GM23338 (cell line): Measurements from ENCODE around the gene GCAT. TPM values are rescaled to one million over a fixed set of nuclear protein-coding genes. Genes with fewer than 3 reads are reported as not detected.
"Not testable (repeated sequence)": the region's sequence is repeated elsewhere in the genome, so short reads cannot be mapped to it uniquely, and the experiment has no call there.

Source experiments
- ATAC-seq: fragments of 200-7000 bp; cut with Tn5 transposase; 3 replicates; pipeline ENCODE4 v1.9.1; 2020
- DNase-seq: peaks from one replicate; pipeline ENCODE4 v3.0.0-alpha.2; 2015; ENCODE audit warnings: low spot score
- H2AFZ ChIP-seq: fragments of 200-600 bp; sonication (generic); 2 replicates; pipeline ENCODE4 v1.8.0; 2016; ENCODE audit warnings: antibody characterized with exemption, mild to moderate bottlenecking, moderate library complexity
- H3F3A ChIP-seq: fragments of 200-600 bp; sonication (generic); replicated peaks from 2 replicates; pipeline ENCODE4 v1.8.0; 2017; ENCODE audit warnings: antibody characterized with exemption, mixed run types, low read depth
- H3K27ac ChIP-seq: fragments of 200-600 bp; sonication (generic); 2 replicates; pipeline ENCODE4 v1.6.1; 2016; ENCODE audit warnings: low read depth
- H3K27me3 ChIP-seq: fragments of 200-600 bp; sonication (generic); 2 replicates; pipeline ENCODE4 v1.8.0; 2016; ENCODE audit warnings: mild to moderate bottlenecking, mixed run types, moderate library complexity; ENCODE audit not compliant: insufficient read depth
- H3K36me3 ChIP-seq: fragments of 200-600 bp; sonication (generic); 2 replicates; pipeline ENCODE4 v1.8.0; 2016; ENCODE audit warnings: mild to moderate bottlenecking; ENCODE audit not compliant: insufficient read depth
- H3K4me1 ChIP-seq: fragments of 200-600 bp; sonication (generic); 2 replicates; pipeline ENCODE4 v1.8.0; 2016; ENCODE audit warnings: mild to moderate bottlenecking, moderate library complexity; ENCODE audit not compliant: insufficient read depth
- H3K4me2 ChIP-seq: fragments of 200-600 bp; sonication (generic); 2 replicates; pipeline ENCODE4 v1.7.1; 2017; ENCODE audit warnings: mixed run types
- H3K4me3 ChIP-seq: fragments of 200-600 bp; sonication (generic); 2 replicates; pipeline ENCODE4 v1.6.1; 2016; ENCODE audit warnings: mixed run types
- H3K79me2 ChIP-seq: fragments of 200-600 bp; sonication (generic); replicated peaks from 2 replicates; pipeline ENCODE4 v1.8.0; 2017; ENCODE audit warnings: mild to moderate bottlenecking; ENCODE audit not compliant: insufficient read depth
- H3K9me2 ChIP-seq: fragments of 200-600 bp; sonication (generic); 2 replicates; pipeline ENCODE4 v1.8.0; 2017; ENCODE audit not compliant: insufficient read depth
- H4K20me1 ChIP-seq: fragments of 200-600 bp; sonication (generic); replicated peaks from 2 replicates; pipeline ENCODE4 v1.8.0; 2017; ENCODE audit warnings: mild to moderate bottlenecking; ENCODE audit not compliant: insufficient read depth
- H3K27ac Mint-ChIP-seq: 2 replicates; pipeline ENCODE4 v1.8.0; 2020; ENCODE audit warnings: inconsistent platforms, mild to moderate bottlenecking, moderate library complexity, mixed read lengths
- H3K27me3 Mint-ChIP-seq: 3 replicates; pipeline ENCODE4 v1.8.0; 2022; ENCODE audit warnings: low read depth, mild to moderate bottlenecking, moderate library complexity, mixed read lengths, inconsistent platforms; ENCODE audit not compliant: insufficient read depth, poor library complexity
- H3K36me3 Mint-ChIP-seq: 3 replicates; pipeline ENCODE4 v1.8.0; 2021; ENCODE audit warnings: low read depth, mild to moderate bottlenecking, inconsistent platforms, moderate library complexity, mixed read lengths
- H3K4me1 Mint-ChIP-seq: 3 replicates; pipeline ENCODE4 v1.8.0; 2020; ENCODE audit warnings: mild to moderate bottlenecking, inconsistent platforms, mixed read lengths
- H3K4me3 Mint-ChIP-seq: 3 replicates; pipeline ENCODE4 v1.8.0; 2021; ENCODE audit warnings: moderate library complexity, mild to moderate bottlenecking, inconsistent platforms, mixed read lengths
- H3K9me3 Mint-ChIP-seq: 3 replicates; pipeline ENCODE4 v1.8.0; 2020; ENCODE audit warnings: moderate library complexity, mild to moderate bottlenecking, inconsistent platforms, mixed read lengths
- JUNB ChIP-seq: IDR thresholded peaks from one replicate; pipeline ENCODE4 v1.6.1; 2016; ENCODE audit warnings: antibody characterized with exemption; ENCODE audit not compliant: unreplicated experiment
- NANOG ChIP-seq: IDR thresholded peaks from 2 replicates; pipeline ENCODE4 v1.6.1; 2016; ENCODE audit warnings: antibody characterized with exemption, borderline replicate concordance
- polyA plus RNA-seq: library from polyadenylated mRNA; unstranded; fragments of >200 nt; fragmentation: Nextera tagmentation; extraction: Ambion mirVana; gene quantifications from 2 replicates; pipeline ENCODE4 v1.2.1, GENCODE V29; 2016
- total RNA-seq: library from RNA; depleted of rRNA; stranded (reverse); fragments of >200 nt; shearing (Covaris generic); gene quantifications from 2 replicates; pipeline ENCODE4 v1.2.3, GENCODE V29; 2014
- TF ChIP-seq, protein P1 (sequence below): fragments of 250-450 bp; sonication (Bioruptor Pico); IDR thresholded peaks from 2 replicates; pipeline ENCODE4 v1.5.0; 2020; ENCODE audit warnings: mild to moderate bottlenecking, moderate library complexity
- TF ChIP-seq, protein P2 (sequence below): IDR thresholded peaks from one replicate; pipeline ENCODE4 v1.6.1; 2018; ENCODE audit warnings: antibody characterized with exemption; ENCODE audit not compliant: unreplicated experiment

GCAT gene
- total and polyA plus RNA-seq, 2 experiments from 2014 or later, result 36.8 to 61.3 TPM

DNA sequence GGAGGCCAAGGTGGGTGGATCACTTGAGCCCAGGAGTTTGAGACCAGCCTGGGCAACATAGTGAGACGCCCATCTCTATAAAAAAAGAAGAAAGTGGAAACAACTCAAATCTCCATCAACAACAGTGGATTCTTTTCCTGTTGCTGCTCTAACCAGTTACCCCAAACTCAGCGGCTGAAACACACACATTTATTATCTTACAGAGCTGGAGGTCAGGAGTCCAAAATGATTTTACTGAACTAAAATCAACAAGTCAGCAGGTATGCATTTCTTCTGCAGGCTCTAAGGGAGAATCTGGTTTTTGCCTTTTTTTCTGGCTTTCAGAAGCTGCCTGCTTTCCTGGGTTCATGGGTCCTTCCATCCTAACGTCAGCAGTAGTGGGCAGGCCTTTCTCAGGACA is 11.7 kb upstream of the GCAT start:
- Mint-ChIP-seq H3K36me3 (no peaks in the 10 kb centered on the region), H3K27ac (no peak overlapping the region), H3K4me1 (0 out of 3 replicates have a peak, but pooled peaks cover 3% of the 10 kb centered on the region), H3K4me3 (no peak overlapping the region), H3K27me3 (peaks cover 13% of the 10 kb centered on the region), H3K9me3 (no peaks in the 10 kb centered on the region)
- no peak overlapping the region for H3K4me3 ChIP-seq
- no peak overlapping the region for H3K4me2 ChIP-seq
- H3K36me3 ChIP-seq, result no peaks in the 10 kb centered on the region
- H3K79me2 ChIP-seq, result no peaks in the 10 kb centered on the region
- no peaks in the 10 kb centered on the region for H4K20me1 ChIP-seq
- H2AFZ ChIP-seq, result no peak overlapping the region
- H3K27ac ChIP-seq, result no peak overlapping the region
- DNase-seq (no peak), ATAC-seq (no peak)
- TF ChIP-seq JUNB (no peak), NANOG (no peak)
- TF ChIP-seq, protein P1, sequence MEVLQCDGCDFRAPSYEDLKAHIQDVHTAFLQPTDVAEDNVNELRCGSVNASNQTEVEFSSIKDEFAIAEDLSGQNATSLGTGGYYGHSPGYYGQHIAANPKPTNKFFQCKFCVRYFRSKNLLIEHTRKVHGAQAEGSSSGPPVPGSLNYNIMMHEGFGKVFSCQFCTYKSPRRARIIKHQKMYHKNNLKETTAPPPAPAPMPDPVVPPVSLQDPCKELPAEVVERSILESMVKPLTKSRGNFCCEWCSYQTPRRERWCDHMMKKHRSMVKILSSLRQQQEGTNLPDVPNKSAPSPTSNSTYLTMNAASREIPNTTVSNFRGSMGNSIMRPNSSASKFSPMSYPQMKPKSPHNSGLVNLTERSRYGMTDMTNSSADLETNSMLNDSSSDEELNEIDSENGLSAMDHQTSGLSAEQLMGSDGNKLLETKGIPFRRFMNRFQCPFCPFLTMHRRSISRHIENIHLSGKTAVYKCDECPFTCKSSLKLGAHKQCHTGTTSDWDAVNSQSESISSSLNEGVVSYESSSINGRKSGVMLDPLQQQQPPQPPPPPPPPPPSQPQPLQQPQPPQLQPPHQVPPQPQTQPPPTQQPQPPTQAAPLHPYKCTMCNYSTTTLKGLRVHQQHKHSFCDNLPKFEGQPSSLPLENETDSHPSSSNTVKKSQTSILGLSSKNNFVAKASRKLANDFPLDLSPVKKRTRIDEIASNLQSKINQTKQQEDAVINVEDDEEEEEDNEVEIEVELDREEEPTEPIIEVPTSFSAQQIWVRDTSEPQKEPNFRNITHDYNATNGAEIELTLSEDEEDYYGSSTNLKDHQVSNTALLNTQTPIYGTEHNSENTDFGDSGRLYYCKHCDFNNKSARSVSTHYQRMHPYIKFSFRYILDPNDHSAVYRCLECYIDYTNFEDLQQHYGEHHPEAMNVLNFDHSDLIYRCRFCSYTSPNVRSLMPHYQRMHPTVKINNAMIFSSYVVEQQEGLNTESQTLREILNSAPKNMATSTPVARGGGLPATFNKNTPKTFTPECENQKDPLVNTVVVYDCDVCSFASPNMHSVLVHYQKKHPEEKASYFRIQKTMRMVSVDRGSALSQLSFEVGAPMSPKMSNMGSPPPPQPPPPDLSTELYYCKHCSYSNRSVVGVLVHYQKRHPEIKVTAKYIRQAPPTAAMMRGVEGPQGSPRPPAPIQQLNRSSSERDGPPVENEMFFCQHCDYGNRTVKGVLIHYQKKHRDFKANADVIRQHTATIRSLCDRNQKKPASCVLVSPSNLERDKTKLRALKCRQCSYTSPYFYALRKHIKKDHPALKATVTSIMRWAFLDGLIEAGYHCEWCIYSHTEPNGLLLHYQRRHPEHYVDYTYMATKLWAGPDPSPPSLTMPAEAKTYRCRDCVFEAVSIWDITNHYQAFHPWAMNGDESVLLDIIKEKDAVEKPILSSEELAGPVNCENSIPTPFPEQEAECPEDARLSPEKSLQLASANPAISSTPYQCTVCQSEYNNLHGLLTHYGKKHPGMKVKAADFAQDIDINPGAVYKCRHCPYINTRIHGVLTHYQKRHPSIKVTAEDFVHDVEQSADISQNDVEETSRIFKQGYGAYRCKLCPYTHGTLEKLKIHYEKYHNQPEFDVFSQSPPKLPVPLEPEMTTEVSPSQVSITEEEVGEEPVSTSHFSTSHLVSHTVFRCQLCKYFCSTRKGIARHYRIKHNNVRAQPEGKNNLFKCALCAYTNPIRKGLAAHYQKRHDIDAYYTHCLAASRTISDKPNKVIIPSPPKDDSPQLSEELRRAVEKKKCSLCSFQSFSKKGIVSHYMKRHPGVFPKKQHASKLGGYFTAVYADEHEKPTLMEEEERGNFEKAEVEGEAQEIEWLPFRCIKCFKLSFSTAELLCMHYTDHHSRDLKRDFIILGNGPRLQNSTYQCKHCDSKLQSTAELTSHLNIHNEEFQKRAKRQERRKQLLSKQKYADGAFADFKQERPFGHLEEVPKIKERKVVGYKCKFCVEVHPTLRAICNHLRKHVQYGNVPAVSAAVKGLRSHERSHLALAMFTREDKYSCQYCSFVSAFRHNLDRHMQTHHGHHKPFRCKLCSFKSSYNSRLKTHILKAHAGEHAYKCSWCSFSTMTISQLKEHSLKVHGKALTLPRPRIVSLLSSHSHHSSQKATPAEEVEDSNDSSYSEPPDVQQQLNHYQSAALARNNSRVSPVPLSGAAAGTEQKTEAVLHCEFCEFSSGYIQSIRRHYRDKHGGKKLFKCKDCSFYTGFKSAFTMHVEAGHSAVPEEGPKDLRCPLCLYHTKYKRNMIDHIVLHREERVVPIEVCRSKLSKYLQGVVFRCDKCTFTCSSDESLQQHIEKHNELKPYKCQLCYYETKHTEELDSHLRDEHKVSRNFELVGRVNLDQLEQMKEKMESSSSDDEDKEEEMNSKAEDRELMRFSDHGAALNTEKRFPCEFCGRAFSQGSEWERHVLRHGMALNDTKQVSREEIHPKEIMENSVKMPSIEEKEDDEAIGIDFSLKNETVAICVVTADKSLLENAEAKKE, result no peak
- TF ChIP-seq, protein P2, sequence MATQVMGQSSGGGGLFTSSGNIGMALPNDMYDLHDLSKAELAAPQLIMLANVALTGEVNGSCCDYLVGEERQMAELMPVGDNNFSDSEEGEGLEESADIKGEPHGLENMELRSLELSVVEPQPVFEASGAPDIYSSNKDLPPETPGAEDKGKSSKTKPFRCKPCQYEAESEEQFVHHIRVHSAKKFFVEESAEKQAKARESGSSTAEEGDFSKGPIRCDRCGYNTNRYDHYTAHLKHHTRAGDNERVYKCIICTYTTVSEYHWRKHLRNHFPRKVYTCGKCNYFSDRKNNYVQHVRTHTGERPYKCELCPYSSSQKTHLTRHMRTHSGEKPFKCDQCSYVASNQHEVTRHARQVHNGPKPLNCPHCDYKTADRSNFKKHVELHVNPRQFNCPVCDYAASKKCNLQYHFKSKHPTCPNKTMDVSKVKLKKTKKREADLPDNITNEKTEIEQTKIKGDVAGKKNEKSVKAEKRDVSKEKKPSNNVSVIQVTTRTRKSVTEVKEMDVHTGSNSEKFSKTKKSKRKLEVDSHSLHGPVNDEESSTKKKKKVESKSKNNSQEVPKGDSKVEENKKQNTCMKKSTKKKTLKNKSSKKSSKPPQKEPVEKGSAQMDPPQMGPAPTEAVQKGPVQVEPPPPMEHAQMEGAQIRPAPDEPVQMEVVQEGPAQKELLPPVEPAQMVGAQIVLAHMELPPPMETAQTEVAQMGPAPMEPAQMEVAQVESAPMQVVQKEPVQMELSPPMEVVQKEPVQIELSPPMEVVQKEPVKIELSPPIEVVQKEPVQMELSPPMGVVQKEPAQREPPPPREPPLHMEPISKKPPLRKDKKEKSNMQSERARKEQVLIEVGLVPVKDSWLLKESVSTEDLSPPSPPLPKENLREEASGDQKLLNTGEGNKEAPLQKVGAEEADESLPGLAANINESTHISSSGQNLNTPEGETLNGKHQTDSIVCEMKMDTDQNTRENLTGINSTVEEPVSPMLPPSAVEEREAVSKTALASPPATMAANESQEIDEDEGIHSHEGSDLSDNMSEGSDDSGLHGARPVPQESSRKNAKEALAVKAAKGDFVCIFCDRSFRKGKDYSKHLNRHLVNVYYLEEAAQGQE, result no peak
- H3K27me3 ChIP-seq, result peaks cover 26% of the 10 kb centered on the region; the same call in 1 of the 2 replicates
- H3K9me2 ChIP-seq, result no peaks in the 10 kb centered on the region
- no peaks in the 10 kb centered on the region for H3K4me1 ChIP-seq
- no peaks in the 10 kb centered on the region for H3F3A ChIP-seq

DNA sequence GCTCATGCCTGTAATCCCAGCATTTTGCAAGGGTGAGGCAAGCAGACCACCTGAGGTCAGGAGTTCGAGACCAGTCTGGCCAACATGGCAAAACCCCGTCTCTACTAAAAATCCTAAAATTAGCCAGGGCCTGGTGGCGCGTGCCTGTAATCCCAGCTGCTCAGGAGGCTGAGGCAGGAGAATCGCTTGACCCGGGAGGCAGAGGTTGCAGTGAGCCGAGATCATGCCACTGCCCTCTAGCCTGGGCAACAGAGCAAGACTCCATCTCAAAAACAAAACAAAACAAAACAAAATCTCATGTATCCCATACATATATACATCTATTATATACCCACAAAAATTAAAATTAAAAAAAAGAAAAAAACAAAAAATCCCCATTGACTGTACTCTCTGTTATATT is 10.5 kb upstream of the GCAT start:
- peaks cover 33% of the 10 kb centered on the region; the same call in 1 of the 2 replicates for H3K27me3 ChIP-seq
- H3K36me3 Mint-ChIP-seq, H3K4me3 ChIP-seq, H4K20me1 ChIP-seq, H3K4me1 Mint-ChIP-seq, H3F3A ChIP-seq, H3K36me3 ChIP-seq, H3K9me3 Mint-ChIP-seq, DNase-seq, H3K4me3 Mint-ChIP-seq, H3K79me2 ChIP-seq, ATAC-seq, H3K27ac Mint-ChIP-seq, H3K27ac ChIP-seq, H3K4me1 ChIP-seq, H3K4me2 ChIP-seq, H3K9me2 ChIP-seq, H2AFZ ChIP-seq: not testable (repeated sequence)
- peaks cover 18% of the 10 kb centered on the region for H3K27me3 Mint-ChIP-seq
